GM12878 (cell line): ENCODE measurements around the gene LRRFIP2.
"Not testable (repeated sequence)": the region's sequence is repeated elsewhere in the genome, so short reads cannot be mapped to it uniquely, and the experiment has no call there.

Source experiments
- BCLAF1 ChIP-seq: fragments of 450-650 bp; IDR thresholded peaks from 2 replicates; pipeline ENCODE4 v1.6.1; 2017; ENCODE audit warnings: antibody characterized with exemption, mild to moderate bottlenecking, moderate library complexity
- CEBPB ChIP-seq, 2 experiments: fragments of 150-350 bp in 1 of 2; IDR thresholded peaks; 2 replicates each; pipeline ENCODE4 v1.6.1; 2012 to 2014; ENCODE audit warnings: low read depth in 2 of 2, low read length in 2 of 2, borderline replicate concordance in 1 of 2, inconsistent platforms in 1 of 2
- CHD2 ChIP-seq: IDR thresholded peaks from 2 replicates; pipeline ENCODE4 v1.6.1; 2011; ENCODE audit warnings: low read depth, low read length, improper control_type of control experiment, borderline replicate concordance
- CHD4 ChIP-seq: fragments of 200-600 bp; sonication (generic); IDR thresholded peaks from 2 replicates; pipeline ENCODE4 v1.6.1; 2016; ENCODE audit warnings: mild to moderate bottlenecking
- CREB1 ChIP-seq: IDR thresholded peaks from 2 replicates; pipeline ENCODE4 v1.6.1; 2012; ENCODE audit warnings: low read depth, mild to moderate bottlenecking, inconsistent platforms
- EZH2 ChIP-seq: IDR thresholded peaks from 2 replicates; pipeline ENCODE4 v1.6.1; 2012; ENCODE audit warnings: low read depth, mild to moderate bottlenecking, control low read depth, inconsistent platforms, low read length, borderline replicate concordance; ENCODE audit not compliant: control insufficient read depth
- NFYB ChIP-seq: IDR thresholded peaks from 2 replicates; pipeline ENCODE4 v1.6.1; 2011; ENCODE audit warnings: low read depth, mild to moderate bottlenecking, low read length, improper control_type of control experiment, moderate library complexity; ENCODE audit not compliant: insufficient read depth
- NRF1 ChIP-seq: conservative IDR thresholded peaks from 2 replicates; pipeline ENCODE4 v1.6.1; 2011; ENCODE audit warnings: mild to moderate bottlenecking, low read depth, low read length, improper control_type of control experiment
- STAT3 ChIP-seq: IDR thresholded peaks from 2 replicates; pipeline ENCODE4 v1.6.1; 2011; ENCODE audit warnings: low read depth, low read length, improper control_type of control experiment
- TARDBP ChIP-seq: IDR thresholded peaks from 2 replicates; pipeline ENCODE4 v1.6.1; 2016; ENCODE audit warnings: borderline replicate concordance
- ZBTB40 ChIP-seq: fragments of 450-650 bp; IDR thresholded peaks from 2 replicates; pipeline ENCODE4 v1.6.1; 2016; ENCODE audit warnings: mild to moderate bottlenecking, moderate library complexity, borderline replicate concordance
- TF ChIP-seq, protein P1 (sequence below), 3 experiments: IDR thresholded peaks in 2 of 3; conservative IDR thresholded peaks in 1 of 3; 2 replicates each; pipeline ENCODE4 v1.5.1; 2011; ENCODE audit warnings: low read depth in 3 of 3, low read length in 3 of 3, mild to moderate bottlenecking in 3 of 3, control low read depth in 2 of 3, moderate library complexity in 2 of 3, inconsistent platforms in 1 of 3, mixed read lengths in 1 of 3; ENCODE audit not compliant: control insufficient read depth in 2 of 3, insufficient read depth in 1 of 3; ENCODE audit errors: extremely low read depth in 1 of 3

- TF ChIP-seq, protein P1, sequence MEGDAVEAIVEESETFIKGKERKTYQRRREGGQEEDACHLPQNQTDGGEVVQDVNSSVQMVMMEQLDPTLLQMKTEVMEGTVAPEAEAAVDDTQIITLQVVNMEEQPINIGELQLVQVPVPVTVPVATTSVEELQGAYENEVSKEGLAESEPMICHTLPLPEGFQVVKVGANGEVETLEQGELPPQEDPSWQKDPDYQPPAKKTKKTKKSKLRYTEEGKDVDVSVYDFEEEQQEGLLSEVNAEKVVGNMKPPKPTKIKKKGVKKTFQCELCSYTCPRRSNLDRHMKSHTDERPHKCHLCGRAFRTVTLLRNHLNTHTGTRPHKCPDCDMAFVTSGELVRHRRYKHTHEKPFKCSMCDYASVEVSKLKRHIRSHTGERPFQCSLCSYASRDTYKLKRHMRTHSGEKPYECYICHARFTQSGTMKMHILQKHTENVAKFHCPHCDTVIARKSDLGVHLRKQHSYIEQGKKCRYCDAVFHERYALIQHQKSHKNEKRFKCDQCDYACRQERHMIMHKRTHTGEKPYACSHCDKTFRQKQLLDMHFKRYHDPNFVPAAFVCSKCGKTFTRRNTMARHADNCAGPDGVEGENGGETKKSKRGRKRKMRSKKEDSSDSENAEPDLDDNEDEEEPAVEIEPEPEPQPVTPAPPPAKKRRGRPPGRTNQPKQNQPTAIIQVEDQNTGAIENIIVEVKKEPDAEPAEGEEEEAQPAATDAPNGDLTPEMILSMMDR (IDR thresholded peaks at IDR 0.05 in 2 of 3, conservative IDR thresholded peaks at IDR 0.05 in 1 of 3; ENCODE audit: control insufficient read depth in 2 of 3, extremely low read depth in 1 of 3, insufficient read depth in 1 of 3, low read depth in 3 of 3, low read length in 3 of 3), result not testable (repeated sequence)
- not testable (repeated sequence) for TF ChIP-seq NFYB; CHD2; EZH2; ZBTB40; CHD4; BCLAF1; STAT3; NRF1; TARDBP; CREB1; CEBPB (IDR thresholded peaks at IDR 0.05; ENCODE audit: borderline replicate concordance in 1 of 2, low read depth in 2 of 2, low read length in 2 of 2)
Measured at GRCh38 chr3:37208008-37208407, 33.6 kb upstream of the LRRFIP2 start.
